Measurements from ENCODE around the gene BRINP1. TPM values are rescaled to one million over a fixed set of nuclear protein-coding genes. Genes with fewer than 3 reads are reported as not detected.

Gene BRINP1
- total and polyA plus RNA-seq, 12 donors = 0.03 to 4.0 (median 0.30) TPM

- no peaks in the 10 kb centered on the region for H3K9me3 ChIP-seq
- no peak for TF ChIP-seq CTCF (IDR thresholded peaks at IDR 0.05)
- H3K4me1 ChIP-seq = no peaks in the 10 kb centered on the region
- H3K36me3 ChIP-seq = no peaks in the 10 kb centered on the region
- ATAC-seq = no peak
- intact Hi-C loops (cut with DNase I) = no loop called here
- WGBS, 2 donors = 82 to 92% methylated on average over 2 of the region's 2 CpGs
- H3K4me3 ChIP-seq = no peak overlapping the region
- DNase-seq = no peak
- no peaks in the 10 kb centered on the region for H3K27me3 ChIP-seq
- no peak overlapping the region for H3K27ac ChIP-seq
Observed at GRCh38 chr9:119137479-119137878, 231.8 kb downstream of the BRINP1 start.

- no peak for TF ChIP-seq CTCF (IDR thresholded peaks at IDR 0.05)
- DNase-seq = no peak
- Histone ChIP-seq H3K27me3 (no peaks in the 10 kb centered on the region), H3K4me1 (no peaks in the 10 kb centered on the region), H3K4me3 (no peak overlapping the region), H3K36me3 (no peaks in the 10 kb centered on the region), H3K9me3 (no peaks in the 10 kb centered on the region), H3K27ac (no peak overlapping the region)
- intact Hi-C loops (cut with DNase I) = no loop called here
- 44 to 55% methylated on average over 2 of the region's 2 CpGs for WGBS, 2 donors
- no peak for ATAC-seq
Observed at GRCh38 chr9:119126040-119126439, 243.2 kb downstream of the BRINP1 start.

- DNase-seq (no peak), ATAC-seq (no peak)
- Histone ChIP-seq H3K27me3 (no peaks in the 10 kb centered on the region), H3K36me3 (no peaks in the 10 kb centered on the region), H3K4me1 (no peaks in the 10 kb centered on the region), H3K4me3 (no peak overlapping the region), H3K9me3 (no peaks in the 10 kb centered on the region), H3K27ac (no peak overlapping the region)
- TF ChIP-seq CTCF (IDR thresholded peaks at IDR 0.05) = no peak
- intact Hi-C loops (cut with DNase I) = no loop called here
- WGBS, 2 donors = 84 to 94% methylated on average over 1 of the region's 1 CpG
Observed at GRCh38 chr9:119121899-119122298, 247.3 kb downstream of the BRINP1 start.

GRCh38 chr9:119117409-119117808 lies 251.8 kb downstream of the BRINP1 start:
- ATAC-seq = no peak
- no peak for DNase-seq
- no peak for TF ChIP-seq CTCF (IDR thresholded peaks at IDR 0.05)
- Histone ChIP-seq H3K4me3 (no peak overlapping the region), H3K27ac (no peak overlapping the region), H3K9me3 (no peaks in the 10 kb centered on the region), H3K36me3 (no peaks in the 10 kb centered on the region), H3K27me3 (no peaks in the 10 kb centered on the region), H3K4me1 (no peaks in the 10 kb centered on the region)
- intact Hi-C loops (cut with DNase I) = no loop called here
